ENCODE measurements around the gene CHRNA4.

The CHRNA4 gene

GRCh38 chr20:63351326-63351700 is 9.8 kb downstream of the CHRNA4 start:
- Histone ChIP-seq H3K36me3 (ENCODE audit: control insufficient read depth, insufficient read depth, low read length) (no peaks in the 10 kb centered on the region), H3K27me3 (replicated peaks; ENCODE audit: control insufficient read depth, insufficient read depth, low read length) (no peaks in the 10 kb centered on the region), H3K4me3 (replicated peaks; ENCODE audit: low read depth, low read length) (no peak overlapping the region)
- no peak for DNase-seq (ENCODE audit: extremely low read depth, insufficient read length)
- TF ChIP-seq CTCF (IDR thresholded peaks at IDR 0.05; ENCODE audit: insufficient read depth, low read length, poor library complexity, severe bottlenecking): no peak

GRCh38 chr20:63350597-63351325 is 10.4 kb downstream of the CHRNA4 start:
- H3K36me3 ChIP-seq (ENCODE audit: control insufficient read depth, insufficient read depth, low read length): no peaks in the 10 kb centered on the region
- no peaks in the 10 kb centered on the region for H3K27me3 ChIP-seq (replicated peaks; ENCODE audit: control insufficient read depth, insufficient read depth, low read length)
- no peak for TF ChIP-seq CTCF (IDR thresholded peaks at IDR 0.05; ENCODE audit: insufficient read depth, low read length, poor library complexity, severe bottlenecking)

GRCh38 chr20:63350196-63350595 is 11.0 kb downstream of the CHRNA4 start:
- Histone ChIP-seq H3K4me3 (replicated peaks; ENCODE audit: low read depth, low read length) (no peak overlapping the region), H3K36me3 (ENCODE audit: control insufficient read depth, insufficient read depth, low read length) (no peaks in the 10 kb centered on the region), H3K27me3 (replicated peaks; ENCODE audit: control insufficient read depth, insufficient read depth, low read length) (no peaks in the 10 kb centered on the region)
- DNase-seq (ENCODE audit: extremely low read depth, insufficient read length): no peak
- no peak for TF ChIP-seq CTCF (IDR thresholded peaks at IDR 0.05; ENCODE audit: insufficient read depth, low read length, poor library complexity, severe bottlenecking)

More at GRCh38 chr20:63350597-63351325, 10.4 kb downstream of the CHRNA4 start:
- DNase-seq (ENCODE audit: extremely low read depth, insufficient read length): no peak
- no peak overlapping the region for H3K4me3 ChIP-seq (replicated peaks; ENCODE audit: low read depth, low read length)

- Histone ChIP-seq H3K36me3 (ENCODE audit: control insufficient read depth, insufficient read depth, low read length) (no peaks in the 10 kb centered on the region), H3K4me3 (replicated peaks; ENCODE audit: low read depth, low read length) (no peak overlapping the region), H3K27me3 (replicated peaks; ENCODE audit: control insufficient read depth, insufficient read depth, low read length) (no peaks in the 10 kb centered on the region)
- no peak for TF ChIP-seq CTCF (IDR thresholded peaks at IDR 0.05; ENCODE audit: insufficient read depth, low read length, poor library complexity, severe bottlenecking)
- no peak for DNase-seq (ENCODE audit: extremely low read depth, insufficient read length)
Observed at GRCh38 chr20:63349516-63349895, 11.6 kb downstream of the CHRNA4 start.

- Histone ChIP-seq H3K4me3 (replicated peaks; ENCODE audit: low read depth, low read length) (no peak overlapping the region), H3K36me3 (ENCODE audit: control insufficient read depth, insufficient read depth, low read length) (no peaks in the 10 kb centered on the region), H3K27me3 (replicated peaks; ENCODE audit: control insufficient read depth, insufficient read depth, low read length) (no peaks in the 10 kb centered on the region)
- TF ChIP-seq CTCF (IDR thresholded peaks at IDR 0.05; ENCODE audit: insufficient read depth, low read length, poor library complexity, severe bottlenecking): no peak
- DNase-seq (ENCODE audit: extremely low read depth, insufficient read length): no peak
Observed at GRCh38 chr20:63348828-63349515, 12.2 kb downstream of the CHRNA4 start.
